DND-41 (cell line): ENCODE measurements around the gene ZBTB8B.

Source experiments
- CTCF ChIP-seq: IDR thresholded peaks from 2 replicates; pipeline ENCODE4 v1.5.1; 2012; ENCODE audit warnings: borderline replicate concordance, low read length, moderate library complexity, mild to moderate bottlenecking; ENCODE audit not compliant: poor library complexity, severe bottlenecking; ENCODE audit errors: extremely low read depth
- EZH2 ChIP-seq: IDR thresholded peaks from 3 replicates; pipeline ENCODE4 v1.6.1; 2012; ENCODE audit warnings: borderline replicate concordance, low read depth, mild to moderate bottlenecking, moderate library complexity, low read length, inconsistent platforms; ENCODE audit not compliant: severe bottlenecking

- TF ChIP-seq CTCF (no peak), EZH2 (no peak)
Observed at GRCh38 chr1:32464716-32465577, at the start of gene ZBTB8B.
